ENCODE results near the gene ACTR1A. TPM values are rescaled to one million over a fixed set of nuclear protein-coding genes. Genes with fewer than 3 reads are reported as not detected.

Gene ACTR1A
- total RNA-seq, 1 donor from 2014 or later = 66.8 TPM

GRCh38 chr10:102492344-102492939, 10.1 kb downstream of the ACTR1A start:
- peaks cover 16 to 20% (median 19%) of the 10 kb centered on the region in 3 donors for H3K36me3 ChIP-seq (ENCODE audit: control insufficient read depth in 3 of 3, insufficient read depth in 3 of 3, low read length in 3 of 3)
- no peaks in the 10 kb centered on the region for H3K27me3 ChIP-seq (ENCODE audit: control insufficient read depth in 3 of 3, insufficient read depth in 3 of 3, low read length in 3 of 3)
- peak overlapping the region; percentile 78 for H3K27ac ChIP-seq (ENCODE audit: low read depth, low read length)
- peak overlapping the region in 1 of 3 donors; percentile 14 for H3K4me3 ChIP-seq (ENCODE audit: low read length in 3 of 3)
- H3K9ac ChIP-seq (ENCODE audit: low read depth in 1 of 3, low read length in 3 of 3) = peak overlapping the region in 1 of 3 donors; percentile 63
- no peaks in the 10 kb centered on the region for H3K9me3 ChIP-seq (ENCODE audit: control insufficient read depth in 3 of 3, low read length in 3 of 3)
- H3K4me1 ChIP-seq (ENCODE audit: control insufficient read depth in 3 of 3, insufficient read depth in 3 of 3, low read length in 3 of 3) = peaks cover 31 to 54% (median 50%) of the 10 kb centered on the region in 3 donors

GRCh38 chr10:102491136-102491535, 11.4 kb downstream of the ACTR1A start:
- H3K4me1 ChIP-seq (ENCODE audit: control insufficient read depth in 3 of 3, insufficient read depth in 3 of 3, low read length in 3 of 3) = peaks cover 28 to 51% (median 47%) of the 10 kb centered on the region in 3 donors
- peak overlapping the region; percentile 66 for H3K27ac ChIP-seq (ENCODE audit: low read depth, low read length)
- H3K4me3 ChIP-seq (ENCODE audit: low read length in 3 of 3) = no peak overlapping the region
- H3K9me3 ChIP-seq (ENCODE audit: control insufficient read depth in 3 of 3, low read length in 3 of 3) = no peaks in the 10 kb centered on the region
- no peaks in the 10 kb centered on the region for H3K27me3 ChIP-seq (ENCODE audit: control insufficient read depth in 3 of 3, insufficient read depth in 3 of 3, low read length in 3 of 3)
- peaks cover 26 to 30% (median 29%) of the 10 kb centered on the region in 3 donors for H3K36me3 ChIP-seq (ENCODE audit: control insufficient read depth in 3 of 3, insufficient read depth in 3 of 3, low read length in 3 of 3)
- no peak overlapping the region for H3K9ac ChIP-seq (ENCODE audit: low read depth in 1 of 3, low read length in 3 of 3)

- no peaks in the 10 kb centered on the region for H3K27me3 ChIP-seq (ENCODE audit: control insufficient read depth in 3 of 3, insufficient read depth in 3 of 3, low read length in 3 of 3)
- no peaks in the 10 kb centered on the region for H3K9me3 ChIP-seq (ENCODE audit: control insufficient read depth in 3 of 3, low read length in 3 of 3)
- peak overlapping the region; percentile 76 for H3K27ac ChIP-seq (ENCODE audit: low read depth, low read length)
- peaks cover 79 to 85% (median 83%) of the 10 kb centered on the region in 3 donors for H3K36me3 ChIP-seq (ENCODE audit: control insufficient read depth in 3 of 3, insufficient read depth in 3 of 3, low read length in 3 of 3)
- peak overlapping the region; percentile 54 to 70 (median 59) for H3K9ac ChIP-seq (ENCODE audit: low read depth in 1 of 3, low read length in 3 of 3)
- H3K4me3 ChIP-seq (ENCODE audit: low read length in 3 of 3) = no peak overlapping the region
- H3K4me1 ChIP-seq (ENCODE audit: control insufficient read depth in 3 of 3, insufficient read depth in 3 of 3, low read length in 3 of 3) = peaks cover 18 to 33% (median 24%) of the 10 kb centered on the region in 3 donors
These were observed 17.3 kb downstream of the ACTR1A start for GRCh38 chr10:102485093-102485784.

- H3K4me3 ChIP-seq (ENCODE audit: low read length in 3 of 3) = no peak overlapping the region
- H3K27ac ChIP-seq (ENCODE audit: low read depth, low read length) = peak overlapping the region; percentile 76
- H3K9me3 ChIP-seq (ENCODE audit: control insufficient read depth in 3 of 3, low read length in 3 of 3) = no peaks in the 10 kb centered on the region
- peaks cover 18 to 30% (median 25%) of the 10 kb centered on the region in 3 donors for H3K4me1 ChIP-seq (ENCODE audit: control insufficient read depth in 3 of 3, insufficient read depth in 3 of 3, low read length in 3 of 3)
- peaks cover 89 to 94% (median 92%) of the 10 kb centered on the region in 3 donors for H3K36me3 ChIP-seq (ENCODE audit: control insufficient read depth in 3 of 3, insufficient read depth in 3 of 3, low read length in 3 of 3)
- H3K27me3 ChIP-seq (ENCODE audit: control insufficient read depth in 3 of 3, insufficient read depth in 3 of 3, low read length in 3 of 3) = no peaks in the 10 kb centered on the region
- no peak overlapping the region for H3K9ac ChIP-seq (ENCODE audit: low read depth in 1 of 3, low read length in 3 of 3)
These were observed 18.5 kb downstream of the ACTR1A start for GRCh38 chr10:102484021-102484420.

- Histone ChIP-seq H3K4me3 (ENCODE audit: low read length in 3 of 3) (no peak overlapping the region), H3K9me3 (ENCODE audit: control insufficient read depth in 3 of 3, low read length in 3 of 3) (no peaks in the 10 kb centered on the region), H3K27me3 (ENCODE audit: control insufficient read depth in 3 of 3, insufficient read depth in 3 of 3, low read length in 3 of 3) (no peaks in the 10 kb centered on the region), H3K27ac (ENCODE audit: low read depth, low read length) (no peak overlapping the region), H3K9ac (ENCODE audit: low read depth in 1 of 3, low read length in 3 of 3) (no peak overlapping the region), H3K4me1 (ENCODE audit: control insufficient read depth in 3 of 3, insufficient read depth in 3 of 3, low read length in 3 of 3) (peaks cover 13 to 20% (median 18%) of the 10 kb centered on the region in 3 donors), H3K36me3 (ENCODE audit: control insufficient read depth in 3 of 3, insufficient read depth in 3 of 3, low read length in 3 of 3) (peaks cover 63 to 65% (median 64%) of the 10 kb centered on the region in 3 donors)
These were observed 22.1 kb downstream of the ACTR1A start for GRCh38 chr10:102480396-102480795.

- H3K9ac ChIP-seq (ENCODE audit: low read depth in 1 of 3, low read length in 3 of 3) = peak overlapping the region in 1 of 3 donors; percentile 50
- no peaks in the 10 kb centered on the region for H3K27me3 ChIP-seq (ENCODE audit: control insufficient read depth in 3 of 3, insufficient read depth in 3 of 3, low read length in 3 of 3)
- peaks cover 6 to 13% (median 12%) of the 10 kb centered on the region in 3 donors for H3K4me1 ChIP-seq (ENCODE audit: control insufficient read depth in 3 of 3, insufficient read depth in 3 of 3, low read length in 3 of 3)
- no peaks in the 10 kb centered on the region for H3K9me3 ChIP-seq (ENCODE audit: control insufficient read depth in 3 of 3, low read length in 3 of 3)
- H3K4me3 ChIP-seq (ENCODE audit: low read length in 3 of 3) = no peak overlapping the region
- peaks cover 56 to 58% (median 57%) of the 10 kb centered on the region in 3 donors for H3K36me3 ChIP-seq (ENCODE audit: control insufficient read depth in 3 of 3, insufficient read depth in 3 of 3, low read length in 3 of 3)
- no peak overlapping the region for H3K27ac ChIP-seq (ENCODE audit: low read depth, low read length)
These were observed 22.9 kb downstream of the ACTR1A start for GRCh38 chr10:102479651-102480050.

GRCh38 chr10:102476466-102477141, 25.9 kb downstream of the ACTR1A start:
- Histone ChIP-seq H3K36me3 (ENCODE audit: control insufficient read depth in 3 of 3, insufficient read depth in 3 of 3, low read length in 3 of 3) (peaks cover 26 to 29% (median 27%) of the 10 kb centered on the region in 3 donors), H3K27me3 (ENCODE audit: control insufficient read depth in 3 of 3, insufficient read depth in 3 of 3, low read length in 3 of 3) (no peaks in the 10 kb centered on the region), H3K9me3 (ENCODE audit: control insufficient read depth in 3 of 3, low read length in 3 of 3) (no peaks in the 10 kb centered on the region), H3K9ac (ENCODE audit: low read depth in 1 of 3, low read length in 3 of 3) (no peak overlapping the region), H3K4me1 (ENCODE audit: control insufficient read depth in 3 of 3, insufficient read depth in 3 of 3, low read length in 3 of 3) (peaks cover 0 to 8% (median 8%) of the 10 kb centered on the region in 3 donors), H3K4me3 (ENCODE audit: low read length in 3 of 3) (no peak overlapping the region), H3K27ac (ENCODE audit: low read depth, low read length) (no peak overlapping the region)

GRCh38 chr10:102475451-102476040, 27.0 kb downstream of the ACTR1A start:
- Histone ChIP-seq H3K36me3 (ENCODE audit: control insufficient read depth in 3 of 3, insufficient read depth in 3 of 3, low read length in 3 of 3) (peaks cover 16 to 18% (median 17%) of the 10 kb centered on the region in 3 donors), H3K27me3 (ENCODE audit: control insufficient read depth in 3 of 3, insufficient read depth in 3 of 3, low read length in 3 of 3) (no peaks in the 10 kb centered on the region), H3K4me3 (ENCODE audit: low read length in 3 of 3) (no peak overlapping the region), H3K9ac (ENCODE audit: low read depth in 1 of 3, low read length in 3 of 3) (no peak overlapping the region), H3K4me1 (ENCODE audit: control insufficient read depth in 3 of 3, insufficient read depth in 3 of 3, low read length in 3 of 3) (peaks cover 0 to 8% (median 8%) of the 10 kb centered on the region in 3 donors), H3K9me3 (ENCODE audit: control insufficient read depth in 3 of 3, low read length in 3 of 3) (no peaks in the 10 kb centered on the region), H3K27ac (ENCODE audit: low read depth, low read length) (no peak overlapping the region)

GRCh38 chr10:102473445-102474331, 28.8 kb downstream of the ACTR1A start:
- Histone ChIP-seq H3K9me3 (ENCODE audit: control insufficient read depth in 3 of 3, low read length in 3 of 3) (no peaks in the 10 kb centered on the region), H3K27me3 (ENCODE audit: control insufficient read depth in 3 of 3, insufficient read depth in 3 of 3, low read length in 3 of 3) (no peaks in the 10 kb centered on the region), H3K4me1 (ENCODE audit: control insufficient read depth in 3 of 3, insufficient read depth in 3 of 3, low read length in 3 of 3) (peaks cover 0 to 4% (median 0%) of the 10 kb centered on the region in 3 donors), H3K27ac (ENCODE audit: low read depth, low read length) (no peak overlapping the region), H3K4me3 (ENCODE audit: low read length in 3 of 3) (no peak overlapping the region), H3K36me3 (ENCODE audit: control insufficient read depth in 3 of 3, insufficient read depth in 3 of 3, low read length in 3 of 3) (peaks cover under 1 to 2% (median 1%) of the 10 kb centered on the region in 3 donors), H3K9ac (ENCODE audit: low read depth in 1 of 3, low read length in 3 of 3) (no peak overlapping the region)
